ENCODE measurements around the gene CHTF8. TPM values are rescaled to one million over a fixed set of nuclear protein-coding genes. Genes with fewer than 3 reads are reported as not detected.

The CHTF8 gene
- total RNA-seq, 1 donor from 2014 or later, result 89.6 TPM

GRCh38 chr16:69112285-69113129 is 19.9 kb downstream of the CHTF8 start:
- ATAC-seq, result peak; percentile 30

- ATAC-seq, result peak; percentile 0
These were observed 20.5 kb downstream of the CHTF8 start for GRCh38 chr16:69111876-69112230.

- no peak for ATAC-seq
These were observed 21.0 kb downstream of the CHTF8 start for GRCh38 chr16:69111216-69111875.

GRCh38 chr16:69110406-69110805 is 22.0 kb downstream of the CHTF8 start:
- ATAC-seq, result no peak

GRCh38 chr16:69109486-69110270 is 22.7 kb downstream of the CHTF8 start:
- no peak for ATAC-seq

- no peak for ATAC-seq
These were observed 23.5 kb downstream of the CHTF8 start for GRCh38 chr16:69108905-69109252.

GRCh38 chr16:69108064-69108904 is 24.1 kb downstream of the CHTF8 start:
- ATAC-seq, result no peak

GRCh38 chr16:69107316-69107962 is 24.9 kb downstream of the CHTF8 start:
- peak; percentile 27 for ATAC-seq

- peak; percentile 12 for ATAC-seq
These were observed 25.7 kb downstream of the CHTF8 start for GRCh38 chr16:69106491-69107315.

GRCh38 chr16:69105501-69106361 is 26.7 kb downstream of the CHTF8 start, which contains the start of gene HAS3:
Gene HAS3 (plus strand): TSS chr16:69105653. CDS start chr16:69109396, 3,743 bp downstream.
- ATAC-seq, result peak; percentile 59

GRCh38 chr16:69100071-69100691 is 32.2 kb downstream of the CHTF8 start:
- peak; percentile 34 for ATAC-seq

- no peak for ATAC-seq
These were observed 37.2 kb downstream of the CHTF8 start for GRCh38 chr16:69095193-69095592.

GRCh38 chr16:69094501-69094900 is 37.9 kb downstream of the CHTF8 start:
- ATAC-seq, result no peak

- ATAC-seq, result peak; percentile 18
These were observed 38.4 kb downstream of the CHTF8 start for GRCh38 chr16:69093974-69094373.

GRCh38 chr16:69089091-69089910 is 43.1 kb downstream of the CHTF8 start:
- peak; percentile 89 for ATAC-seq

- ATAC-seq, result no peak
These were observed 43.7 kb downstream of the CHTF8 start for GRCh38 chr16:69088684-69089083.

GRCh38 chr16:69087161-69087581 is 45.2 kb downstream of the CHTF8 start:
- ATAC-seq, result peak; percentile 17

GRCh38 chr16:69085032-69085695 is 47.2 kb downstream of the CHTF8 start:
- ATAC-seq, result no peak
